GM18870 (cell line): ENCODE measurements around the gene FOXL3.

ENCODE experiments used
- ATAC-seq: cut with Tn5 transposase; IDR thresholded peaks from one replicate; pipeline ENCODE4 v1.9.1; 2021; ENCODE audit warnings: moderate library complexity; ENCODE audit not compliant: unreplicated experiment

The FOXL3 gene

DNA sequence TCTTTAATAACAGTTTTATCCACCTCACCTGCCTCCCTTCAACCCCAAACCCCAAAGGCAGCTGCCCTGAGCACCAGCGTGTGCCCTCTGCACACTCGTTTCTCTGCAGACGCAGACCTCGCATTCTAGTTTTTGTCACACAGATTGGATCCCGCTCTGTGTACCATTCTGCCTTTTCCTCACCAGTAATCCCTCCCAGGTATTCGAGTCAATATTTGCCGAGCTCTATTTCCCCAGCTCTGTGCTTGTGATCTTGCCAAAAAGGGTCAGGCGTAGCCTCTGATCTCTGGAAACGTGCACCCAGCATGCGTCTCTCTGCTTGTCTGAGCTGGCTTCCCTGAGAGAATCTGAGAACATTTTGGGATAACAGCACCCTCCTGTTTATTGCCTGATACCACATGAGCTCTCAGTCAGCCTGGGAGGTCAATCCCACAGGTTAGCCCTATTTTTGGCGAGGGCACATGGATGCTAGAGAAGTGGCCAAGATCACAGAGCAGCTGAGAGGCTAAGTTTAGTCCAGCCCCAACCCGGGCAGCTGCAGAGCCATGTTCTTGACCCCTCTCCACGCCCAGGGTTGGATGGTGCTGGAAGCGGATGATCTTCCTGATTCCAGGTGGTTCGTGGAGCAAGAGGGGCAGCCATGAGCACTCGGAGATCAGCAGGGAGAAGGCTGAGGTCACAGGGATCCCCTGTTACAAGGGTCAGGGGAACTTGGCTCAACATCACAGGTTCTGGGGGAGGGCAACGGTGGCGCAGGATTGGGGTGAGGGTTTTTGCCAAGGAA lies 29.1 kb downstream of the FOXL3 start:
- no peak for ATAC-seq

DNA sequence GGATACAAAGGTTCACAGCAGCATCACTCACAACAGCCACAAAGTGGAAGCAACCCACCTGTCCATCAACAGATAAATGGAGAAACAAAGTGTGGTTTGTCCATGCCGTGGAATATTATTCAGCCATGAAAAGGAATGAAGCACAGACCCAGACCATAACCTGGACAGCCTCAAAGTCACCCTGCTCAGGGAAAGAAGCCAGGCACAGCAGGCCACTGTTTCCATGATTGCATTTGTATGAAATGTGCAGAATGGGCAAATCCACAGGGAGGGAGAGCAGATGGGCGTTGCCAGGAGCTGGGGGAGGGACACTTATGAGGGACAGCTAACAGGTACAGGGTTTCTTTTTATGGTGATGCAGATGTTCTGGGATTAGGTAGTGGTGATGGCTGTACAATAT lies 30.3 kb downstream of the FOXL3 start:
- no peak for ATAC-seq

DNA sequence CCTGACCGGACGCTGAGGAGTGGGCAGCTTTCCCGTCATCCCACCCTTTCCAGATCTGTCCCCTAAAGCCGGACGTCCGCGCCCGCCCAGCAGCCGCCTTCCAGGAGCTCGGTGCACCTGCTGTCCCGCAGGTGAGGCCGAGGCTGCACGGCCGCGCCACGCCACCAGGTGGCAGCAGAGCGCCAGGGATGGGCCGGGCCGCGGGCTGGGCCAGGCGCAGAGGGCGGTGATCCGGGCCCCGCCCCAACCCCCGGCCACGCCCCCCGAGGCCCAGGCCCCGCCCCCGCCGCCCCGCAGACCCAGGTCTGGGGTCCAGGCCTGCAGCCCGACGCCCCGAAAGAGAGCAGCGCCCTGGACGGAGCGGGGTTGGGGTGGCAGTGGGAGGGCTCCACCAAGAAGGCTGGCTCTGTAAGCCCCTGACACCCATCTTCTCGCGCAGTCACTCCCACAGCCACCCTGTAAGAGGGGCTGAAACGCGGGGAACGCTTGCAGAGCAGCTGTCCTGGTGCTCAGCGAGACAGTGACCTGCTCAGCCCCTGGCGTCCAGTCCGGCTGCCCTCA lies 32.2 kb downstream of the FOXL3 start:
- ATAC-seq: no peak

DNA sequence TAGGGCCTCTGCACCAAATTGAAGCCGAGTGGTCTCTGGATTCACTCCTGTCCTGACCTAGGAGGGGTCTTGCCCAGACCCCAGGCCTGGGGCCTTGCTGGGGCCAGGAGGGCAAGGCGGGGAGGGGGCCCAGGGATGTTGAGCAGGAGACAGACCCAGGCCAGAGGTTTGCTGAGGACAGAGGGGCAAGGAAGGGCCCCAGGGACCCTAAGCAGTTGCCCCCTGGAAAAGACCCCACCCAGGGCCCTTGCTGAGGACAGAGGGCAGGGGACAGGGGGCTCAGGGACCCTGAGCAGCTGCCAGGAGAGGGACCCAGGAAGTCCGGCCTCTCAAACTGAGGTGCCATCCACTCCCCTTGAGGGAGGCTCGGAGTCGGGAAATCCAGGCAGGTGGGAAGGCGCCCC lies 32.7 kb downstream of the FOXL3 start:
- ATAC-seq: no peak

DNA sequence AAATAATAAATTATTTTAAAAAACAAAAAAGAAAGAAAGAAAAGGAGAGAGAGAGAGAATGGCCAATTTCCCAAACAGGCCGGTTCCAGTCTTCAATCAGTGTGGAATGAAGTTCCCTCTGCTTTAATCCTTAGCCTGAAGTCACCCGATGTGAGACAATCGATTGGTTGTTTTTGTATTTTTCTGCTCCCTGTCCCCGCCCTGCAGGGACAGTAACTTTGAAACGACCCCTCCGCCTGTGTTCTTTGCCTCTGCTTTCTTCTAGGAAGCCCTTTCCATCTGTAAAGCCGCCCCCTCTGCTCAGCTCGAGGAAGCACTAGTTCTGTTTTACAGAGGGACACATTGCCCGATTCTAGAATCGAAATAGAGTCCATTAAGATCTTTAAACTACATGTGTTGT lies 33.4 kb downstream of the FOXL3 start:
- no peak for ATAC-seq

DNA sequence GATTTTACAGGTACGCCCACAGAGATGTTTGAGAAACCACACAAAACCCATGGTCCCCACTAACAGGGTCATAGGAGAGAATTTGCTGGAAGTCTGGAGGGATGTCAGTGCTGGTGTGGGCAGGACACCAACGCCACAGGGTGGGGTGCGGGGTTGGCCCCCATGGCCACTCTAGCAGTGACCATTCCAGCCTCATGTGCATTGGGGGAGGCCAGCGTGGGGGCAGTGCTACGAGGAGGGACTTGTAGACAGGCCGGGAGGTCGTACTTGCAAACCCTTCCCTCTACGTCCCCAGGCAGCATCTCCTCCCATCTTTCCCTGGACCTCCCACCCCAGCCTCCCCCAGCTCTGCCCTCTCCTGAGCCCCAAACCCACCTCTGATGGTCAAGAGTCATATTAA lies 34.0 kb downstream of the FOXL3 start:
- ATAC-seq: no peak

DNA sequence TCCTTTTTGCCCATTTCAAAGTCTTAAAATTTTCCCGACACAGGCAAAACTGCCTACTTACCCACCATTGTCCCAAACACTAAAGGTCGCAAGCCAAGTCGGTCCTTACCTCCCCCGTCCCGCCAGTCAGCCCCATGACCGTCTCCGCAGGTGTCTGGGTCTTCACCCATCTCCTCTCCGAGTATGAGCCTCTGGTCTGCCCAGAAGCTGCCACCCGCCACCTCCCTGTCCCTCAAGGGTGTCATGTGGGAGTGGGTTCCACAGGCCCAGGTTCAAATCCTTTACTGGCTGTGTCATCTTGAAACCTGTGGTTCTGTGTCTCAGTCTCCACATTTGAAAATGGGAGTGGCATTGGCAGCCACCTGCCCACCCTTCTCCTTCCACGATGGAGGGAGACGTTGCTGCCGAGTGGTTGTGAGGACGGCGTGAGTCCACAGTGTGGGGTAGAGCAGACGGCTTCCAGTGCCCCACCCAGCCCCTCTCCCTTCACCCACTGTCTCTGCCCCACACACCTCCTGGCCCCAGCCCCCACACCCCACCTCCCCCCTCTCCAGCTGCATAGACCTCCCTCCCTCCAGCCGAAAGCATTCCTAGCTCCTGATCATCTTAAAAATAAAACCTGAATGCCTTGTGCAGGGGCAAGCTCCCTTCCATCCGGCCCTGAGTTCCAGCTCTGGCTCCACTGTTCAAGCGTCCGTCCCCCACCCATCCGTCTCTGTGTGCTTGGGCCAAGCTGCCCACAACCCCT lies 35.3 kb downstream of the FOXL3 start:
- no peak for ATAC-seq

DNA sequence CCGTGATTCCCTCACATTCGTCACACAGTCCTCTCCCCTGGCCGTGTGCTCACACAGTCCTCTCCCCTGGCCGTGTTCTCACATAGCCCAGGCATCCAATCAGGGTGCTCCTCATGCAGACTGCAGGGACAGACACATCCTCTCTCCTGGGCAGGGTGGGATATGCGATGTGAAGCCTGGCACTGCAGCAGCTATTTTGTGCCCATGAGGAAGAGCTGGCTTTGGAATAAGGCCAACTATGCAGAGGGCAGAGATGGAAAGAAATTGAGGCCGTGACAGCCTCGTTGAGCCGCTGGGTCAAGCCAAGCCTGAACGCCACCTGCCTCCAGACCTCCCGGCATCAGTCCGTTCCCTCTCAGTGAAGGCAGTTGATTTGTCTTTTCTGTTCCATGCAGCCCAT lies 35.8 kb downstream of the FOXL3 start:
- no peak for ATAC-seq

DNA sequence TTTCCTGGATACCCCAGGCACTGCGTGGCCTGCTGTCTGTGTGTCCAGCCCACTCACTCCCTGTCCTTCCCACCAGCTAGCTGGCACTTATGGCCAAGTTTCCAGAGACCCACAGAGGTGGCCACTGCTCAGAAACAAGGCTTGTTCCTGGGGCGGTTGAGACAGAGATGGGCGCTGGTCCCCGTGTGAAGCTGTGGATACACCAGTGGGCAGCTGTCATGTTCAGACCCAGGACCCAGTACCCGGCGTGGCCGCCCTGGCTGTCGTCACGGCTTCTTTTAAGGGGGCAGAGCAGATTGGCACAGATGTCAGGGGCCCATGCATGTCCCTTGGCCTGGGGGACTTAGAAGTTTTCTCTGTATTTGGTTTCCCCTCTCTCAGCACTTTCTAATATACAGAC lies 36.3 kb downstream of the FOXL3 start:
- ATAC-seq: no peak

DNA sequence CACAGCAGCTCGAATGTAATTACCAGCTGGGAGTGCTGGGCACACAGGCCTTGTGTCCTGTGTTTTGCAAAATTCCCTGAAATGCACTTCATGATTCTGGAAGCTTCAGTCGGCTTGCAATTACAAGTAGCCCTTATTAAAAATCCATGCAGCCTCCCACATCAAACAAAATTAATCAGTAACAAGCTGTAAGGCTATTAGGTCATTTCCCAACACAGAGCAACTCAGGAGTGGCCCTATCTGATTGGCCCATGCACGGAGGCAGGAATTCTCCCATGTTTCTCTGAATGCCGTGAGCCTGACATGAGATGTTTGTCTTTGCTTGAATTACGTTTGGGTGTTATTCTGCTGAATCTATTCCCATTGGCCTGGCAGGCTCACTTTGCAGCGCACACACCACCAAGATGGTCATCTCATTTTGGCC lies 36.9 kb downstream of the FOXL3 start:
- ATAC-seq: no peak

DNA sequence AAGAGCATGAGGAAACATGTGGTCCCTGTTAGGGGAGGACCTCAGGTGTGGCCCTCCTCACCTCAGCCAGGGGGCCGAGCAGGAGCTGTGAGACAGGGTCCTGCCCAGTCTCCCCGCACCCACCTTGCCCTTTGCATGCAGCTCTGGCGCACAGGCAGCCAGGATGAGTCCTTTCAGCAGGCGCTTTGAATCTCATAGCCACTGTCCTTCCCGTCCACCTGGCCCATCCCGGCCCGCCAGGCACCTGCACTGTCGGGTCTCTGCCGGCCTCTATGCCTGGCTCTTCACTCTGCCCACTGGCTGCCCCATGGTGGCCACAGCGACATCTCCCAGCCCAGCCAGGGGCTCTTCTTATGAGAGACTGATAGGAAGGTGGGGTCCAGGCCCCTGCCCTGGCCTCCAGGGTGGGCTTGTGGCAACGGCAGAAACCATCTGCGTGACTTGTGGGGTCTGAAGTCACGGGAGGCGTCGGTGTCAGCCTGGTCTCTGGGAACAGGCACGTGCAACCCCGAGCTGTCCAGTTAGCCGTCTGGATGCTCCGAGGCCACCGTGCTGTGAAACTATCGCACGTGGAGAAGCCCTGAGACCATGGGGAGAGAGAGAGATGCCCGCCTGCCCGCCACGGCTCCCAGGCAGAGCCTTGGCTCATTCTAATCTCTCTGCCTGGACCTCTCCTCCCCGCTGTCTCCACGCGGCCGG lies 37.4 kb downstream of the FOXL3 start:
- no peak for ATAC-seq

DNA sequence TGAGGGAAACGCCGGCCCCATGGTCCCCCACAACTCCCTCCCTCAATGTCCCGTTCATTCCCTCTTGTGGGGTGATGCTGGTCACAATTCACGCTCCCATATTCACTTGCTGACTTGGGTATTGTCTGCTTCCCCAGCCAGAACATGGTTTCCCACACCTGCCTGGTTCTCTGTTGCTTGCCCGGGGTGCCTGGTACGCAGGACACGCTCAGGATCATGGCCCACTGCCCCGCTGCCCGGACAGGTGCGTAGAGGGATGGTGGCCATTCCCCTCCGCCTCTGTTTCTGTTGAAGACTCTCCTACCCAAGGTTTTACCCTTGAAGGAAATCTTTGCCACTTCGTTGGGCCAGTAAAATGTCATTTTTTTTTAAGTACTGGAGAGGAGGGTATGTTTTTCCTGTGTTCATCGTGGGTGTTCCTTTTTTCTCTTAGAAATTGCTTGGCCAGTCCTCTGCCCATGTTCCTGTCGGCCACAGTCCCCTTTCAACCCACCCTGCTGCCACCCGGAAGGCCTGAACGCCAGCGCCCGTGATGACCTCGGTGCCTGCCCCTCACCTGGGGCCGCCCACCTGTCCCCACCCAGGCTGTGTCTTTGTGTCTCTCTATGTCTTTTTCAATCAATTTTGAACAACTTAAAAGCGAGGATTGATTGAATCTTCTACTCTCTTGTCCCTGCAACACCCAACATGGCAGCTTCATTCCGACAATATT lies 38.2 kb downstream of the FOXL3 start:
- no peak for ATAC-seq

DNA sequence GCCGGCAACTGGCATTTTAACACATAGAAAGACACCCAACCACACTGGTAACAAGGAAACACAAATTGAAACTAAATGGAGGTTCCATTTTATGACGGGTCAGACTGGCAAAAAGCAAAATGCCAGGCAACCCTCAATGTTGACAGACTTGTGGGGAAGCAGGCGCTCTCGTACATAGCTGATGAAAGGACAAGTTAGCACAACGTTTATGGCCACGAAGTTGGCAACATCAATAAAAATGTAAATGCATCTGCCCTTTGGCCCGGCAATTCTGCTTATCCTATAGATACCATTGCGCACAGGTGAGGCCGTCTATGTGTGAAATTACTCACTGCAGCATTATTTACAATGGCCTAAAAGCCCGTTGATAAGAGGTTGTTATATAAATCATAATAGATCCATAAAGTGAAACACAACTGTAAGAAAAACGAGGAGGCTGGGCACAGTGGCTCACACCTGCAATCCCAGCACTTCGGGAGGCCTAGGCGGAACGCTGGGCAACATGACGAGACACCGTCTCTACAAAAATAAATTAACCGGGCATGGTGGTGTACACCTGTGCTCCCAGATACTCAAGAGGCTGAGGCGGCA lies 39.8 kb downstream of the FOXL3 start:
- no peak for ATAC-seq

DNA sequence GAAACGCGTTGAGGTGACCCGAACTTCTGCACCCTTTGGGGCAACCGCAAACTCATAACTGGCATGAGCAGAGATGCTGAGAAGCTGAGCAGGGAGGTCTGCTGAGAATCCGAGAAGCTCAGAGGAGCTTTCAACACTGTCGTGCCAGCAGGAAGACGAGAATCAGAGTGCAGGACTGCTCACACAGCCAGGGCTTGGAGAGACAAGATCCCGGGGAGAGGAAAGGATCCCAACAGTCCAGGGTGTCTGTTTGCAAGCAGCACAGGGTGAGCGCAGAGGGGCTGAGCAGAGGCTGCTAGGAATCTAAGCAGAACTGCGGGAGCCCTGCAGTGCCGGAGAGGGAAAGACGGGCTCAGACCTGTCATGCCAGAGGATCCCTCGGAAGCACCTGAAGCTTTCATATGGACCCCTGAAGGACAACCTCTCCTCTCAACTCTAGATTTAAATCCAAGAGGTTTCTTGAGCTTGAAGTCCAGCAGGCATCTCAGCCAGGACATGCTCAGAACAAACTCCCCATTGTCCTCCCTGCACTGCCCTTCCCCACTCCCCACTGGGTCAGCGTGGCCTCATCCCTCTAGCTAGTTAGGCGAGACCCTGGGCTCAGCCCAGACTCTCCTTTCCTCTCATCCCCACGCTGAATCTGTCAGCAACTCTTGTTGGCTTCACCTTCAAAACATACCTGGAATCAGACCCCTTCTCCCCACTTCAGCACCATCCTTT lies 40.7 kb downstream of the FOXL3 start:
- ATAC-seq: no peak

DNA sequence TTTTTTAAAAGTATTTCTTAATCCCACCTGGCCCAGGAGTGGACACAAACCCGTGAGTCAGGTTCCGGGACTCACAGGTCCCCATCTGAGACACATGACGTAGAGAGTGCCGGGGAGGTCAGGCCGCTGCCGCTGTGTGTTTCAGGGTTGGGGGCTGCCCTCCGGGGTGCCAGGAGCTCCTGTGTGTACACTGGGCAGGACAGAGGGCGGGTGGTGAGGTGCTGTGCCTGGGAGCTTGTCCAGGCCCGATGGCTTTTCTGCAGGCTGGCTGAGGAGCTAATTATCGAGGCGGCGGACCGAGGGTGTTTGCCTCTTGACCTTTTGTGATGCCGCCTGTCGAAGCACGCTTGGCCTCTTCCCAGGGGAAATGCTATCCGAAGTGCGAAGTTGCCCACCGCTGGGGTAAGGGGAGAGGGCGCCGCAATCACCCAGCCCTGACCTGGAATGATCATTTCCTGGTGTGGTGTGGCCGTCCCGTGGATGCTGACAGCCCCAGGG lies 42.1 kb downstream of the FOXL3 start:
- ATAC-seq: no peak

DNA sequence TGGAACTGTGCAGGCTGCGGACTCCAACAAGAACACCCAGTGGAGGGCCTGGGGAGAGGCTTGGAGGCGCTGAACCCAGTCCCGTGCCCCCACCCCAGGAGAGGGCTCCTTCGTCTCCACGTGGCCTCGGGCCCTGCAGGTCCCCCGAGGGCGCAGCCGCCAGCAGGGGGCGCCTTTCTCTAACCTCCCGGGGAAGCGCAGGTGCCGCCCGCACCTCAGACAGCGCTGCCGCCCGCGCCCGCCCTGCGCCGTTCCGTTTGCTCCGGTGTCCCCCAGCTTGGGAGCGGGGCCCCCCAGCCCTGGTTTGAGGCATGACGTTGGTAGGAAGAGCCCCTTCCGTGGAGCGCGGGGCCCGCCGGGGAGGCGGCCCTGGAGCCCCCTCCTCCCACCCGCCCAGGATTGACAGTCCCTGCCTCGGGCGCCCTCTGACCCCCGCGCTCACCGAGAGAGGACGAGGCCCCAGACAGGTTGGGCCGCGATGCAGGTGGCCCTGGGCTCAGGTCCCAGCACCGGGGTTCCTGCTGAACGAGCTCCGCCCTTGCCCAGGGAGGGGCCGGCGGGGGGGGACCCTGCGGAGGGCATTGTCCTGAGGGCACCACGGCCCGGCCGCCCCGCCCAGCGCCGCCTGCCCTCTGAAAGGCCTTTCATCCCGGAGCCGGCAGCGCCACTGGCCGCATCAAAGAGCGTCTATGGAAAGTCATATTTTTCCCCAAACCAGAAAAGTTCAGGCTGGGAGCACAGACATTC lies 42.8 kb downstream of the FOXL3 start:
- ATAC-seq: no peak

DNA sequence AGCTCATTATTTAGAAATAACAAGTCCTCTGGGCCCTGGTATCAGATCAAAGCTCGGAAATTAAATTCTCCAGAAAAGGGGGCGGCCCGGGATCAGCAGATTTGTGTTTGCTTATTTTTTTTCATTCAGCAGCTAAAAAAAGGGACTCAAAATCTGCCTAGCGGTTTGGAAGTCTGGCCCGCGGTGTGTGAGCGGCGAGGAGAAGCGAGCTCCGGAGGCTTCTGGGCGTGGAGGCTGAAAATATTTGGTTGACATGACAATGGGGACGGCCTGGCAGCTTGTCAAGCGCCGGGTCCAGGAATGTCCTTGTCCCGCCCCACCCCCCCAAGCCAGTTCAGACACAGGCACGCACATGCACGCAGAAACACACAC lies 43.4 kb downstream of the FOXL3 start:
- ATAC-seq: no peak

DNA sequence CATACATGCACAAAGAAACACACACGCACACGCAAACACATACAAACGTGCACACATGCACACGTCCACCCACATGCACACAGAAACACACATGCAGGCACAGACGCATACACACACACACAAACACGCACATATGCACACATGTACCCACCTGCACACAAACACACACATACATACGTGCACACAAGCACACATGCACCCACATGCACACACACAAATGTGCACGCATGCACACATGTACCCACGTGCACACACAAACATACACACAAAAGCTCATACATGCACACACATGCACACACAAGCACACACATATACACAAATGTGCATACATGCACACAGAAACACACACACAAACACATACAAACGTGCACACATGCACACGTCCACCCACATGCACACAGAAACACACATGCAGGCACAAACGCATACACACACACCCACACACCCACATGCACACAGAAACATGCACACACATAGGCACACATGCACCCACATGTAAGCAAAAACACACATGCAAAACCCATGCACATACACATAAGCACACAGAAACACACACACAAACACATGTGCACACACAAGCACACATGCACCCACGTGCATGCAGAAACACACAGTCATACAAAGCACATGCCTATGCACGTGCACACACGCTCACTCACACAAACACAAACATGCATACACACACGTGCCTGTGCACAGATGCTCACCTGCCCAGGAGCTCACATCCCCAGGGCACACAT lies 44.8 kb downstream of the FOXL3 start:
- no peak for ATAC-seq
